ENCODE results near the gene RGS16.

GRCh38 chr1:182635871-182636270 is 31.7 kb upstream of the RGS16 start:
- TF ChIP-seq, protein P1, sequence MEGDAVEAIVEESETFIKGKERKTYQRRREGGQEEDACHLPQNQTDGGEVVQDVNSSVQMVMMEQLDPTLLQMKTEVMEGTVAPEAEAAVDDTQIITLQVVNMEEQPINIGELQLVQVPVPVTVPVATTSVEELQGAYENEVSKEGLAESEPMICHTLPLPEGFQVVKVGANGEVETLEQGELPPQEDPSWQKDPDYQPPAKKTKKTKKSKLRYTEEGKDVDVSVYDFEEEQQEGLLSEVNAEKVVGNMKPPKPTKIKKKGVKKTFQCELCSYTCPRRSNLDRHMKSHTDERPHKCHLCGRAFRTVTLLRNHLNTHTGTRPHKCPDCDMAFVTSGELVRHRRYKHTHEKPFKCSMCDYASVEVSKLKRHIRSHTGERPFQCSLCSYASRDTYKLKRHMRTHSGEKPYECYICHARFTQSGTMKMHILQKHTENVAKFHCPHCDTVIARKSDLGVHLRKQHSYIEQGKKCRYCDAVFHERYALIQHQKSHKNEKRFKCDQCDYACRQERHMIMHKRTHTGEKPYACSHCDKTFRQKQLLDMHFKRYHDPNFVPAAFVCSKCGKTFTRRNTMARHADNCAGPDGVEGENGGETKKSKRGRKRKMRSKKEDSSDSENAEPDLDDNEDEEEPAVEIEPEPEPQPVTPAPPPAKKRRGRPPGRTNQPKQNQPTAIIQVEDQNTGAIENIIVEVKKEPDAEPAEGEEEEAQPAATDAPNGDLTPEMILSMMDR (conservative IDR thresholded peaks at IDR 0.05; ENCODE audit: low read length), result no peak
- no peak for TF ChIP-seq EZH2phosphoT487 (IDR thresholded peaks at IDR 0.05; ENCODE audit: borderline replicate concordance, low read depth, low read length)

Measured in OCI-LY7 (cell line).